ENCODE results near the gene GANC. TPM values are rescaled to one million over a fixed set of nuclear protein-coding genes. Genes with fewer than 3 reads are reported as not detected.

The GANC gene
- total and polyA plus RNA-seq, 9 of the 15 experiments (the other 6 are each of a cell fraction or from before 2014, with no cell fraction given), result 10.9 to 19.0 (median 14.5) TPM

- TF ChIP-seq TOE1 (IDR thresholded peaks at IDR 0.05; ENCODE audit: borderline replicate concordance) (peak; percentile 84), TOE1 (CRISPR knock-in tag; IDR thresholded peaks at IDR 0.05; ENCODE audit: borderline replicate concordance, low read depth) (0 out of 2 replicates have a peak, but pooled peaks have one; percentile 56), ZNF347 (CRISPR knock-in tag; IDR thresholded peaks at IDR 0.05; ENCODE audit: low read depth) (no peak), HCFC1 (IDR thresholded peaks at IDR 0.05; ENCODE audit: low read depth, low read length) (peak; percentile 70), KDM5B (IDR thresholded peaks at IDR 0.05; ENCODE audit: insufficient replicate concordance, low read depth, low read length) (peak; percentile 95), PATZ1 (CRISPR knock-in tag; IDR thresholded peaks at IDR 0.05; ENCODE audit: borderline replicate concordance) (no peak), ZNF609 (CRISPR knock-in tag; IDR thresholded peaks at IDR 0.05; ENCODE audit: borderline replicate concordance) (no peak), ZNF23 (CRISPR knock-in tag; IDR thresholded peaks at IDR 0.05) (no peak), KLF13 (tag; IDR thresholded peaks at IDR 0.05; ENCODE audit: borderline replicate concordance, low read depth) (peak; percentile 94), ZFPM2 (CRISPR knock-in tag; IDR thresholded peaks at IDR 0.05) (no peak), ZNF121 (CRISPR knock-in tag; conservative IDR thresholded peaks at IDR 0.05) (no peak), NFATC3 (IDR thresholded peaks at IDR 0.05) (no peak), ZKSCAN8 (CRISPR knock-in tag; IDR thresholded peaks at IDR 0.05) (no peak), CHD4 (IDR thresholded peaks at IDR 0.05; ENCODE audit: insufficient read depth, insufficient replicate concordance, low read depth, low read length, poor library complexity, severe bottlenecking) (no peak), TEAD2 (tag; IDR thresholded peaks at IDR 0.05) (no peak), RNF2 (IDR thresholded peaks at IDR 0.05) (peak; percentile 69; the same call in 1 of the 2 replicates), IRF1 (CRISPR knock-in tag; IDR thresholded peaks at IDR 0.05; ENCODE audit: borderline replicate concordance) (no peak), MAFK (IDR thresholded peaks at IDR 0.05; ENCODE audit: low read length) (no peak), DIDO1 (tag; IDR thresholded peaks at IDR 0.05; ENCODE audit: low read depth) (peak; percentile 75; the same call in 1 of the 2 replicates)
Observed at GRCh38 chr15:42272939-42273899, at the start of gene GANC, which contains the start of gene TMEM87A (continued).
